ENCODE results near the gene DOC2B. TPM values are rescaled to one million over a fixed set of nuclear protein-coding genes. Genes with fewer than 3 reads are reported as not detected.
"Not testable (repeated sequence)": the region's sequence is repeated elsewhere in the genome, so short reads cannot be mapped to it uniquely, and the experiment has no call there.

DOC2B gene
- polyA plus RNA-seq, 3 donors: 0.02 to 0.19 TPM; not detected in 1

DNA sequence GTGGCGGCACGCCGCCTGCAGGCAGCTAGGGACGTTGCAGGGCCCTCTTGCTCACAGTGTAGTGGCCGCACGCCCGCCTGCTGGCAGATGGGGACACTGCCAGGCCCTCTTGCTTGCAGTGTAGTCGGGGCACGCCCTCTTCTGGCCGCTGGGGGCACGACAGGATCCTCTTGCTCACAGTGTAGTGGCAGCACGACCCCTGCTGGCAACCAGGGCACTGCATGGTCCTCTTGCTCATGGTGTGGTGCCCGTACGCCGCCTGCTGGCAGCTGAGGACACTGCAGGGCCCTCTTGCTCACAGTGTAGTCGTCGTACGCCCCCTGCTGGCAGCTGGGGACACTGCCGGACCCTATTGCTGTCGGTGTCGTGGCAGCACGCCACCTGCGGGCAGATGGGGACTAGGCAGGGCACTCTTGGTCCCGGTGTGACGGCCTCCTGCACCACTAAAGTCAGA is 47.1 kb downstream of the DOC2B start:
- H3K36me3 ChIP-seq (replicated peaks in 1 of 2; ENCODE audit: control insufficient read depth in 1 of 2, insufficient read depth in 2 of 2, low read length in 2 of 2); H3K4me1 ChIP-seq (ENCODE audit: control insufficient read depth in 1 of 2, insufficient read depth in 2 of 2, low read length in 2 of 2): not testable (repeated sequence)

DNA sequence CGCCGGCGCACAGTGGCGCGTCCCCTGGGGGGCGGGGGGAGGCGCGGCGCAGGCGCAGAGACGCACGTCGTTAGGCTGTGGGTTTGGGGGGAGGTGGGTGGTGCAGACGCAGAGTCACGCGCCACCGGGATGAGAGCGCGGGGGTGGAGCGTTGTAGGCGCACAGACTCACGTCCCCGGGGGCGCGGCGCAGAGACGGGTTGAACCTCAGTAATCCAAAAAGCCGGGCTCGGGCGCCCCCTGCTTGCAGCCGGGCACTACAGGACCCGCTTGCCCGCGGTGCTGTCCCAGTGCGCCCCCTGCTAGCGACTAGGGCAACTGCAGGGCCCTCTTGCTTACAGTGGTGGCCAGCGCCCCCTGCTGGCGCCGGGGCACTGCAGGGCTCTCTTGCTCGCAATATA is 47.5 kb downstream of the DOC2B start:
- WGBS (ENCODE audit: insufficient coverage): no CpG with 5 or more reads among the region's 40 CpGs
- H3K4me3 ChIP-seq (replicated peaks in 1 of 3; ENCODE audit: low read depth in 2 of 3, low read length in 3 of 3); H3K27me3 ChIP-seq (ENCODE audit: control insufficient read depth in 2 of 2, insufficient read depth in 2 of 2, low read length in 2 of 2); H3K9ac ChIP-seq (ENCODE audit: insufficient read depth, low read length, poor library complexity, severe bottlenecking); H2AFZ ChIP-seq (ENCODE audit: insufficient read depth, low read depth, low read length, poor library complexity, severe bottlenecking); H3K27me3 Mint-ChIP-seq (ENCODE audit: low read depth in 3 of 3); H3K79me2 ChIP-seq (ENCODE audit: insufficient read depth, low read length); H3K36me3 ChIP-seq (replicated peaks in 1 of 2; ENCODE audit: control insufficient read depth in 1 of 2, insufficient read depth in 2 of 2, low read length in 2 of 2); H3K9me3 Mint-ChIP-seq; H3K4me1 ChIP-seq (ENCODE audit: control insufficient read depth in 1 of 2, insufficient read depth in 2 of 2, low read length in 2 of 2); H3K4me3 Mint-ChIP-seq; H3K9me3 ChIP-seq (replicated peaks in 1 of 2; ENCODE audit: control insufficient read depth in 1 of 2, insufficient read depth in 1 of 2, low read length in 2 of 2); H3K27ac Mint-ChIP-seq; DNase-seq; H3K36me3 Mint-ChIP-seq; H3K27ac ChIP-seq (ENCODE audit: low read depth in 1 of 2, low read length in 2 of 2); H4K20me1 ChIP-seq (ENCODE audit: insufficient read depth, low read length); H3K4me2 ChIP-seq (replicated peaks; ENCODE audit: extremely low read depth, low read length, poor library complexity, severe bottlenecking); H3K4me1 Mint-ChIP-seq; intact Hi-C loops (cut with micrococcal nuclease): not testable (repeated sequence)

More for the DNA sequence above, 47.1 kb downstream of the DOC2B start:
- H3K27me3 ChIP-seq (ENCODE audit: control insufficient read depth in 2 of 2, insufficient read depth in 2 of 2, low read length in 2 of 2); H3K4me2 ChIP-seq (replicated peaks; ENCODE audit: extremely low read depth, low read length, poor library complexity, severe bottlenecking); H3K9me3 ChIP-seq (replicated peaks in 1 of 2; ENCODE audit: control insufficient read depth in 1 of 2, insufficient read depth in 1 of 2, low read length in 2 of 2); H3K79me2 ChIP-seq (ENCODE audit: insufficient read depth, low read length); intact Hi-C loops (cut with micrococcal nuclease); H3K27ac Mint-ChIP-seq; H3K27ac ChIP-seq (ENCODE audit: low read depth in 1 of 2, low read length in 2 of 2); H2AFZ ChIP-seq (ENCODE audit: insufficient read depth, low read depth, low read length, poor library complexity, severe bottlenecking); H3K4me3 ChIP-seq (replicated peaks in 1 of 3; ENCODE audit: low read depth in 2 of 3, low read length in 3 of 3); H3K9me3 Mint-ChIP-seq; H4K20me1 ChIP-seq (ENCODE audit: insufficient read depth, low read length); H3K36me3 Mint-ChIP-seq; H3K4me1 Mint-ChIP-seq; DNase-seq; H3K9ac ChIP-seq (ENCODE audit: insufficient read depth, low read length, poor library complexity, severe bottlenecking): not testable (repeated sequence)
- TF ChIP-seq, protein P1, sequence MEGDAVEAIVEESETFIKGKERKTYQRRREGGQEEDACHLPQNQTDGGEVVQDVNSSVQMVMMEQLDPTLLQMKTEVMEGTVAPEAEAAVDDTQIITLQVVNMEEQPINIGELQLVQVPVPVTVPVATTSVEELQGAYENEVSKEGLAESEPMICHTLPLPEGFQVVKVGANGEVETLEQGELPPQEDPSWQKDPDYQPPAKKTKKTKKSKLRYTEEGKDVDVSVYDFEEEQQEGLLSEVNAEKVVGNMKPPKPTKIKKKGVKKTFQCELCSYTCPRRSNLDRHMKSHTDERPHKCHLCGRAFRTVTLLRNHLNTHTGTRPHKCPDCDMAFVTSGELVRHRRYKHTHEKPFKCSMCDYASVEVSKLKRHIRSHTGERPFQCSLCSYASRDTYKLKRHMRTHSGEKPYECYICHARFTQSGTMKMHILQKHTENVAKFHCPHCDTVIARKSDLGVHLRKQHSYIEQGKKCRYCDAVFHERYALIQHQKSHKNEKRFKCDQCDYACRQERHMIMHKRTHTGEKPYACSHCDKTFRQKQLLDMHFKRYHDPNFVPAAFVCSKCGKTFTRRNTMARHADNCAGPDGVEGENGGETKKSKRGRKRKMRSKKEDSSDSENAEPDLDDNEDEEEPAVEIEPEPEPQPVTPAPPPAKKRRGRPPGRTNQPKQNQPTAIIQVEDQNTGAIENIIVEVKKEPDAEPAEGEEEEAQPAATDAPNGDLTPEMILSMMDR (IDR thresholded peaks at IDR 0.05): peak; percentile 64
- peaks cover 4 to 12% (median 8%) of the 10 kb centered on the region in 3 donors for H3K27me3 Mint-ChIP-seq (ENCODE audit: low read depth in 3 of 3)
- WGBS (ENCODE audit: insufficient coverage): no CpG with 5 or more reads among the region's 25 CpGs
- peak overlapping the region in 1 of 2 donors; percentile 7 for H3K4me3 Mint-ChIP-seq
